Activated naive CD4-positive, alpha-beta T cell (primary cell): Measurements from ENCODE around the gene WWP2.

ENCODE experiments used
- DNase-seq, 4 experiments: peaks; one replicate each; lab custom pipeline; 2025; lab: John Stamatoyannopoulos, UW

WWP2 gene

DNA sequence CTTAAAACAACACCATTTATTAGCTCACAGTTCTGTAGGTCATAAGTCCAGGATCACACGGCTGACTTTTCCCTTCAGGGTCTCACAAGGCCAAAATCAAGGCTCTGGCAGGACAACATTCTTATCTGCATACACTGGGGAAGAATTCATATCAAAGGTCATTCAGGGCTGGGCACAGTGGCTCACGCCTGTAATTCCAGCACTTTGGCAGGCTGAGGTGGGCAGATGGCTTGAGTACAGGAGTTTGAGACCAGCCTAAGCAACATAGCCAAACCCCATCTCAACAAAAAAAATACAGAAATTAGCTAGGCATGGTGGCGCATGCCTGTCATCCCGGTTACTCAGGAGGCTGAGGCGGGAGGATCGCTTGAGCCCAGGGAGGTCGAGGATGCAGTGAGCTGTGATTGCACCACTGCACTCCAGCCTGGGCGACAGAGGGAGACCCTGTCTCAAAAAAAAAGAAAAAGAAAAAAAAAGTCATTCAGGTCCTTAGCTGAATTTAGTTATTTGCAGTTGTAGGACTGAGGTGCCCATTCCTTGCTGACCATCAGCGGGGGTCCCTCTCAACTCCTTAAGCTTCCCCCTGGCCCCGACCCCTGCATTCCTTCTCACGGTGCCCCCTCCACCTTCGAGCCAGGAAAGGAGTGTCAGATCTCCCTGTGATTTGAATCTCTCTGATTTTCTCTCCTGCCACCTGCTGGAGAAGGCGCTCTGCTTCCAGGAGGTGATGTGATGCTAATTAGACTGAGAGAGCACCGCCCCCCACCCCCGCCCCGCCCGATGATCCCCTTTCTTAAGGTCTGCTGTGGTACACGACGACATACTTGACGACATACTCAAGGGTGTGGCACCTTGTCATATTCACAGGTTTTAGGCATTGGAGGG is 97.2 kb downstream of the WWP2 start:
- DNase-seq, result no peak

DNA sequence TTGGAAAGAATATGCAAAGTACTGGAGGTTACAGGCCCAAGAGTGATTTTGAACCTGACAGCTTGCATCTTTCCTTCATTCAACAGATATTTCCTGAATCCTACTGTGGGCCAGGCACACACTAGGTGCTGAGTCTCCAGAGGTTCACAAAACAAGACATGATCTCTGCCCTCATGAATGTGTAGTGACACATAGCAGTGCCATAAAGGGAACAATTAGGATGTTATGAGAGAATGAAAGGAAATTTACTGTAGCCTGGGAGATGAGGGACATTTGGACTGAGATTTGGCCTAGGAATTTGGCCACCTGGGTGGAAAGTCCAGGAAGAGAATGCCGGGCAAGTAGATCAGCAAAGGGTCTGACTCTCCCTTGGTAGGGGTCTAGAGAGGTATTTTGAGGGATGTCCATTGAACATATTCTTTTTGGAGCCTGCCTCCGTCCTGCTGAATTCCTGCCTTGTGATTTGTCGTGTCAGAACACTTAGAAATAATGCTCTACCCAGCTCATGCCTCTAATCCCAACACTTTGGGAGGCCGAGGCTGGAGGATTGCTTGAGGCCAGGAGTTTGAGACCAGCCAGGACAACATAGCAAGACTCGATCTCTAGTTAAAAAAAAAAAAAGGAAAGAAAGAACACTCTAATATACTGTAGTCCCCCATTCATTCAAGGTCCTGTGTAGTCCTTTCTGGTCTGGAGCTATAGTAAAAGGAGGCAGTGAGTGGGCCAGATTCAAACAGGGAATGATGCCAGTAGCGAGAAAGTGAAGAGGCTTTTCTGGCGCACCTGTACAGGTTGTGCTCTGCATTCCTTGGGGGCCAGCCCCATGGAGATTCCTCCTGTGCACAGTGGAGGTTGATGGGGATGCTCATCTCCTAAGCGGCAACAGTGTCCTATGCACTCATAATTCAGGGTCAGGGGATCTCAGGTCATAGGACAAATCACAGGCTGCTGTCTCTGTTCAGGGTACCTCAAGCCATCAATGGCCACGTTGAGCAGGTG is 98.4 kb downstream of the WWP2 start:
- DNase-seq, result no peak

GRCh38 chr16:69861292-69862030 is 99.3 kb downstream of the WWP2 start:
- DNase-seq, result no peak

DNA sequence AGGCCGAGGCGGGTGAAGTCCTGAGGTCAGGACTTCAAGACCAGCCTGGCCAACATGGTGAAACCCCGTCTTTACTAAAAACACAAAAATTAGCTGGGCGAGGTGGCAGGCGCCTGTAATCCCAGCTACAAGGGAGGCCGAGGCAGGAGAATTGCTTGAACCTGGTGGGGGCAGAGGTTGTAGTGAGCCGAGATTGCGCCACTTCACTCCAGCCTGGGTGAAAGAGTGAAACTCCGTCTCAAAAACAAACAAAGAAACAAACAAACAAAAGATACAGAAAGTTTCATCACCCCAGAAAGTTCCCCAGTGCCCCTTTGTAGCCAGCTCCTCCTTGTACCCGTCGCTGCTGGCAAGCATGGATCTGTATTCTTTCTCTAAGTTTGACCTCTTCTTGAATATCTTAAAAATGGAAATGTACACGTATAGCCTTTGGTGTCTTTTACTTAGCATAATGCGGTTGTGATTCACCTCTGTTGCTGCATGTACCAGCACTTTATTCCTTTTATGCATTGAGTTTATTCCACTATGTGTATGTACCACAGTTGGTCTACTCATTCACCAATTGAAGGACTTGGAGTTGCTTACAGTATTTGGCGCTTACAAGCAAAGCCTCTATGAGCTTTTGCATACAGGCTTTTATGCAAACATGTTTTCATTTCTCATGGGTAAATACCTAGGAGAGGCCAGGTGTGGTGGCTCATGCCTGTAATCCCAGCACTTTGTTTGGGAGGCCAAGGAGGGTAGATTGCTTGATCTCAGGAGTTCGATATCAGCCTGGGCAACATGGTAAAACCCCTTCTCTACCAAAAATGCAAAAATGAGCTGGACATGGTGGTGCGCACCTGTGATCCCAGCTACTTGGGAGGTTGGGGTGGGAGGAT is 101.5 kb downstream of the WWP2 start:
- DNase-seq, result no peak

GRCh38 chr16:69865701-69866100 is 103.6 kb downstream of the WWP2 start:
- DNase-seq, result no peak

GRCh38 chr16:69867784-69868560 is 105.8 kb downstream of the WWP2 start:
- DNase-seq, result no peak

GRCh38 chr16:69870761-69871160 is 108.6 kb downstream of the WWP2 start:
- DNase-seq, result no peak

- no peak for DNase-seq
Observed at GRCh38 chr16:69871708-69872107, 109.6 kb downstream of the WWP2 start.

- DNase-seq, result no peak
Observed at GRCh38 chr16:69872888-69873287, 110.8 kb downstream of the WWP2 start.

GRCh38 chr16:69873783-69874182 is 111.7 kb downstream of the WWP2 start:
- no peak for DNase-seq

DNA sequence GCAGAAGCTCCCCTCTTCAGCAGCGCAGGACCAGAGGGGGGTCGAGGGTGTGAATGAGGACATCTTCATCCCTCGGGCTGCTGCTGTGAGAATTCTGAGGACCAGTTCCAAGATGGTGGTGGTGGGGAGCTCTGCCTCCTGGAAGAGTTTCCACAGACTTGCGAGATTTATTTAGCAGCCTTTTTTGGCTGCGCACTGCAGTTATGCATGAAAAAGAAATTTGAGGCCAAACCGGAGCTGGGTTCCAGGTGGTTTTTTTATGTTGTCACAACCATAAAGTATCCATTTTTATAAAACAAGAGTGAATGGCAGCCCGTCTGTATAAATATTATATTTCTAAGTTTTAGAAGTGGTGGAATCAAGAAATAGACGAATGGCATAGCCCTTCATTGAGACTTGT is 112.1 kb downstream of the WWP2 start:
- no peak for DNase-seq

- no peak for DNase-seq
Observed at GRCh38 chr16:69880640-69881133, 118.6 kb downstream of the WWP2 start.

GRCh38 chr16:69881141-69881540 is 119.0 kb downstream of the WWP2 start:
- no peak for DNase-seq

GRCh38 chr16:69883744-69884143 is 121.6 kb downstream of the WWP2 start:
- no peak for DNase-seq

DNA sequence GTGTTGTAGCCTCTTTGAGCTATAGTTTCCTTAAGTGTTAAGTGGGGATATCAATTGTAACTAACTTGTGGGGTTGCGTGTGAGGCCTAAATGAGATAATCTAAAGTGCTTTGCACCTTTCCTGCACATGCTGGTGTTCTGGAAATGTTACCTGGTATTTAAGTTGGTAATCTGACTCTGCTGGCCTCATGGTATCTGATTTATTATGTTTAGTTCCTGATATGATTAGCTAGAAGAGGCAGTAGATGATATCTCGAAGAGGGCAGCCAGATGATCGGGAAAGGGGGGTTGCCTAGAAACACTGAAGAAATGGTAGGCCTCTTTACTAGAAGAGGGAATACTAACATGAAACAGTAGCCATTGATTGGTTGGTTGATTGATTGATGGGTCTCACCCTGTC is 123.6 kb downstream of the WWP2 start:
- DNase-seq, result no peak

GRCh38 chr16:69886726-69887125 is 124.6 kb downstream of the WWP2 start:
- no peak for DNase-seq

DNA sequence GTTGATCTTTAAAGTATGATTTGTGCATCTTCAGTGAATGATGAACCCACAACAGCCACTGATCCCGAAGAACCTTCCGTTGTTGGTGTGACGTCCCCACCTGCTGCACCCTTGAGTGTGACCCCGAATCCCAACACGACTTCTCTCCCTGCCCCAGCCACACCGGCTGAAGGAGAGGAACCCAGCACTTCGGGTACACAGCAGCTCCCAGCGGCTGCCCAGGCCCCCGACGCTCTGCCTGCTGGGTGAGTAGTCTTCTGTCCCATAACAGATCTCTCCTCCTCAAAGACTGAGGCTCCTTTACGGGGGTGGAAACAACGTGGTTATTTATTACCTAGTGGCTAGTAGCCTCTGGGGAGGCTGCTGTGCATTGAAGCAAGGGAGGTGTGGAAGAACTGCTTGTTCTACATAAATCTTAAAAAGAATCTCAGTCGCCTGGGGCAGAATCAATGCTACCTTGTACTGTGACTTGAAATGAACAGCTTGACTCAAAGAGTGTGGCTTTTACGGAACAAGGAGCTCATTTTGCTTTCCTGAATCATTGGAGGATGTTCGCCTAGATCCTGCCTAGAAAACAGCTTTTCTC is 126.0 kb downstream of the WWP2 start:
- DNase-seq, result no peak

- DNase-seq, result no peak
Observed at GRCh38 chr16:69889295-69889964, 127.3 kb downstream of the WWP2 start.
